Panc1 (cell line): Measurements from ENCODE around the gene TMEM156. TPM values are rescaled to one million over a fixed set of nuclear protein-coding genes. Genes with fewer than 3 reads are reported as not detected.

Experiments used
- ATAC-seq: fragments of 200-7000 bp; cut with Tn5 transposase; 2 replicates; pipeline ENCODE4 v1.9.1; 2020; ENCODE audit warnings: mild to moderate bottlenecking, moderate library complexity
- BruUV-seq: library from RNA; stranded (reverse); fragments of 400-500 nt; replicated peaks from 2 replicates; lab custom pipeline; 2021; lab: Mats Ljungman, UMichigan
- CTCF ChIA-PET: fragments of 300-600 bp; sonication (Branson Sonifier 250); formaldehyde crosslinking; loops from one replicate; lab custom pipeline; 2022; ENCODE audit warnings: antibody characterized with exemption; lab: Charles Lee
- POLR2A ChIA-PET: fragments of 300-600 bp; sonication (Branson Sonifier 250); formaldehyde crosslinking; loops from one replicate; lab custom pipeline; 2022; ENCODE audit warnings: antibody characterized with exemption; lab: Charles Lee
- DNase-seq: peaks from one replicate; pipeline ENCODE4 v3.0.0-alpha.2; 2010; ENCODE audit warnings: low read depth, low spot score
- H3K27ac ChIP-seq: 2 replicates; pipeline ENCODE4 v1.5.1; 2011; ENCODE audit warnings: mild to moderate bottlenecking, low read length, inconsistent platforms
- H3K27me3 ChIP-seq: fragments of 200-500 bp; sonication (Bioruptor generic); 2 replicates; pipeline ENCODE4 v1.6.0; 2014; ENCODE audit warnings: low read length, inconsistent platforms; ENCODE audit not compliant: control insufficient read depth, insufficient read depth
- H3K36me3 ChIP-seq: fragments of 200-500 bp; sonication (Bioruptor generic); 2 replicates; pipeline ENCODE4 v1.5.1; 2014; ENCODE audit warnings: inconsistent platforms, mild to moderate bottlenecking, low read length, moderate library complexity; ENCODE audit not compliant: control insufficient read depth, insufficient read depth
- H3K4me1 ChIP-seq: 2 replicates; pipeline ENCODE4 v1.5.1; 2011; ENCODE audit warnings: inconsistent platforms, mild to moderate bottlenecking, low read length, moderate library complexity; ENCODE audit not compliant: control insufficient read depth, insufficient read depth
- H3K4me3 ChIP-seq, 2 experiments: 2 replicates each; pipeline ENCODE4 v1.5.1; 2011 to 2012; ENCODE audit warnings: low read depth in 2 of 2, low read length in 2 of 2, mild to moderate bottlenecking in 2 of 2, inconsistent platforms in 1 of 2, moderate library complexity in 1 of 2
- H3K9me3 ChIP-seq: fragments of 200-500 bp; sonication (Bioruptor generic); 2 replicates; pipeline ENCODE4 v1.5.1; 2014; ENCODE audit warnings: low read depth, mild to moderate bottlenecking, inconsistent platforms, low read length, moderate library complexity; ENCODE audit not compliant: control insufficient read depth, insufficient read depth
- CTCF ChIP-seq: fragments of 450-650 bp; IDR thresholded peaks from 2 replicates; pipeline ENCODE4 v1.5.1; 2017; ENCODE audit warnings: mild to moderate bottlenecking
- POLR2AphosphoS5 ChIP-seq: IDR thresholded peaks from 2 replicates; pipeline ENCODE4 v1.6.1; 2012; ENCODE audit warnings: mild to moderate bottlenecking, low read depth, low read length, moderate library complexity
- REST ChIP-seq, 2 experiments: IDR thresholded peaks; 2 replicates each; pipeline ENCODE4 v1.6.1; 2011 to 2012; ENCODE audit warnings: low read depth in 2 of 2, control low read depth in 1 of 2, low read length in 1 of 2, mild to moderate bottlenecking in 1 of 2, moderate library complexity in 1 of 2; ENCODE audit not compliant: insufficient read depth in 1 of 2
- SIN3A ChIP-seq: IDR thresholded peaks from 2 replicates; pipeline ENCODE4 v1.6.1; 2012; ENCODE audit warnings: low read depth, mild to moderate bottlenecking, low read length, moderate library complexity, borderline replicate concordance; ENCODE audit not compliant: insufficient read depth
- TCF7L2 ChIP-seq: IDR thresholded peaks from 2 replicates; pipeline ENCODE4 v1.6.1; 2011; ENCODE audit warnings: mild to moderate bottlenecking, low read depth, low read length, inconsistent platforms
- in situ Hi-C: cut with HindIII; loops from 2 replicates; pipeline ENCODE4 v1.10.0; 2016; ENCODE audit warnings: low sequenced_read_pairs, low pct_unique_long_range_greater_than_20kb
- intact Hi-C: fragments of 100-400 bp; cut with micrococcal nuclease; formaldehyde crosslinking; loops from one replicate; pipeline ENCODE4 v1.10.0; 2022; ENCODE audit not compliant: unreplicated experiment
- total RNA-seq: library from RNA; stranded (reverse); gene quantifications from one replicate; pipeline ENCODE4 v1.2.1, GENCODE V29; 2021; ENCODE audit not compliant: unreplicated experiment

Gene TMEM156
- total RNA-seq, 1 experiment from 2014 or later = 5.8 TPM

GRCh38 chr4:39068907-39069306, 36.7 kb upstream of the TMEM156 start:
- TF ChIP-seq REST (IDR thresholded peaks at IDR 0.05; ENCODE audit: insufficient read depth in 1 of 2, low read depth in 2 of 2, low read length in 1 of 2) = no peak
- no peak for TF ChIP-seq TCF7L2
- no peak for TF ChIP-seq POLR2AphosphoS5
- no peak for TF ChIP-seq SIN3A
- TF ChIP-seq CTCF = no peak
- Histone ChIP-seq H3K27me3 (no peaks in the 10 kb centered on the region), H3K36me3 (no peaks in the 10 kb centered on the region), H3K9me3 (no peaks in the 10 kb centered on the region), H3K4me1 (no peaks in the 10 kb centered on the region; the same call in 1 of the 2 replicates), H3K4me3 (no peak overlapping the region), H3K27ac (no peak overlapping the region)
- no TSS peak for BruUV-seq
- intact Hi-C loops (no loop called here), in situ Hi-C loops (no loop called here)
- ATAC-seq (no peak), DNase-seq (no peak)
- CTCF ChIA-PET = no interaction called here
- POLR2A ChIA-PET = no interaction called here

DNA sequence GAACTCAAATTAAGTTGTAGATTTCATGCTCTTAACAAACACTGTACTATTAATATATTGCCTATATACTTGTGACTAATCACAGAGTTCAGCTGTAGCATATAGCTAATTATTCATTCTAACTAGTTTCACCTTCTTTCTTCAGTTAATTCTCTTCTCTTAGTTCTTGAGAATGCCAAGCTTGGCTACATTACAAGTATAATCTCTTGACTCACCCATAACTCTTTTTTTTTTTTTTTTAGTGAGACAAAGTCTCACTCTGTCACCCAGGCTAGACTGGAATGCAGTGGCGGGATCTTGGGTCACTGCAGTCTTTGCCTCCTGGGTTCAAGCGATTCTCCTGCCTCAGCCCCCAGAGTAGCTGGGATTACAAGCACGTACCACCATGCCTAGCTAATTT, 35.2 kb upstream of the TMEM156 start:
- intact Hi-C loops = no loop called here
- POLR2A ChIA-PET = no interaction called here
- no TSS peak for BruUV-seq
- TF ChIP-seq POLR2AphosphoS5 (no peak), CTCF (no peak), REST (IDR thresholded peaks at IDR 0.05; ENCODE audit: insufficient read depth in 1 of 2, low read depth in 2 of 2, low read length in 1 of 2) (no peak), TCF7L2 (no peak)
- no peak overlapping the region for H3K4me3 ChIP-seq
- no peak for ATAC-seq
- no peaks in the 10 kb centered on the region for H3K27me3 ChIP-seq
- H3K4me1 ChIP-seq = peaks cover 4% of the 10 kb centered on the region
- no peak overlapping the region for H3K27ac ChIP-seq
- CTCF ChIA-PET = no interaction called here
- H3K36me3 ChIP-seq = no peaks in the 10 kb centered on the region
- DNase-seq = no peak
- in situ Hi-C loops = no loop called here
- H3K9me3 ChIP-seq = no peaks in the 10 kb centered on the region
